Gastrocnemius medialis (tissue), 4 donors: ENCODE measurements around the gene DNAAF1. TPM values are rescaled to one million over a fixed set of nuclear protein-coding genes. Genes with fewer than 3 reads are reported as not detected.

ENCODE experiments used
- ATAC-seq, 2 donors: fragments of 150-250 bp; one replicate each; pipeline ENCODE4 v1.9.1; 2016
- DNase-seq, 2 donors: peaks; one replicate each; pipeline ENCODE4 v3.0.0-alpha.2; 2019
- H3K27ac ChIP-seq, 4 donors: fragments of 200-600 bp; sonication (generic); 1 replicate in 1 of 4; 2 replicates in 3 of 4; pipeline ENCODE4 v1.5.1; 2016 to 2018; ENCODE audit warnings: mild to moderate bottlenecking in 2 of 4, moderate library complexity in 1 of 4
- H3K27me3 ChIP-seq, 3 donors: fragments of 200-600 bp; sonication (generic) in 2 of 3; 1 replicate in 1 of 3; 2 replicates in 2 of 3; pipeline versions ENCODE4 v1.5.1 to v1.6.0; 2016 to 2019; ENCODE audit warnings: mild to moderate bottlenecking in 1 of 3, moderate library complexity in 1 of 3
- H3K36me3 ChIP-seq, 2 donors: fragments of 200-600 bp; sonication (generic) in 1 of 2; one replicate each; pipeline ENCODE4 v1.5.1; 2017 to 2018
- H3K4me1 ChIP-seq, 2 donors: fragments of 200-600 bp; sonication (generic) in 1 of 2; one replicate each; pipeline ENCODE4 v1.5.1; 2016 to 2017; ENCODE audit warnings: mild to moderate bottlenecking in 2 of 2
- H3K4me3 ChIP-seq, 4 donors: fragments of 200-600 bp; sonication (generic) in 3 of 4; 1 replicate in 1 of 4; 2 replicates in 3 of 4; pipeline ENCODE4 v1.5.1; 2016 to 2019; ENCODE audit warnings: mild to moderate bottlenecking in 2 of 4
- H3K9me3 ChIP-seq, 3 donors: fragments of 200-600 bp; sonication (generic) in 2 of 3; 1 replicate in 1 of 3; 2 replicates in 2 of 3; pipeline ENCODE4 v1.5.1; 2016 to 2019
- POLR2A ChIP-seq, 2 donors: fragments of 450-650 bp; IDR thresholded peaks; one replicate each; pipeline ENCODE4 v1.6.1; 2017; ENCODE audit warnings: antibody characterized with exemption in 2 of 2, mild to moderate bottlenecking in 2 of 2, moderate library complexity in 2 of 2
- in situ Hi-C, 4 donors: fragments of 200-750 bp; cut with MboI; loops; one replicate each; pipeline versions ENCODE4 v1.15.0 to v1.8.0; 2017; ENCODE audit warnings: low sequenced_read_pairs in 4 of 4
- intact Hi-C: fragments of 100-400 bp; cut with DNase I; formaldehyde crosslinking; loops from one replicate; pipeline ENCODE4 v1.15.1; 2023; ENCODE audit warnings: low total_unique reads
- total RNA-seq, 4 donors: library from RNA; depleted of rRNA; stranded (reverse); fragments of >200 nt; gene quantifications; one replicate each; pipeline versions ENCODE4 v1.1.0 to v1.2.3, GENCODE V29; 2016
- TF ChIP-seq, protein P1 (sequence below), 5 experiments: fragments of 450-650 bp in 3 of 5; fragments of 200-600 bp in 2 of 5; sonication (generic) in 2 of 5; IDR thresholded peaks in 4 of 5; conservative IDR thresholded peaks in 1 of 5; 1 replicate in 4 of 5; 2 replicates in 1 of 5; pipeline ENCODE4 v1.5.1; 2016 to 2019; ENCODE audit warnings: antibody characterized with exemption in 5 of 5, mild to moderate bottlenecking in 3 of 5, moderate library complexity in 3 of 5

The DNAAF1 gene
- total RNA-seq, 4 donors from 2014 or later, result not detected

DNA sequence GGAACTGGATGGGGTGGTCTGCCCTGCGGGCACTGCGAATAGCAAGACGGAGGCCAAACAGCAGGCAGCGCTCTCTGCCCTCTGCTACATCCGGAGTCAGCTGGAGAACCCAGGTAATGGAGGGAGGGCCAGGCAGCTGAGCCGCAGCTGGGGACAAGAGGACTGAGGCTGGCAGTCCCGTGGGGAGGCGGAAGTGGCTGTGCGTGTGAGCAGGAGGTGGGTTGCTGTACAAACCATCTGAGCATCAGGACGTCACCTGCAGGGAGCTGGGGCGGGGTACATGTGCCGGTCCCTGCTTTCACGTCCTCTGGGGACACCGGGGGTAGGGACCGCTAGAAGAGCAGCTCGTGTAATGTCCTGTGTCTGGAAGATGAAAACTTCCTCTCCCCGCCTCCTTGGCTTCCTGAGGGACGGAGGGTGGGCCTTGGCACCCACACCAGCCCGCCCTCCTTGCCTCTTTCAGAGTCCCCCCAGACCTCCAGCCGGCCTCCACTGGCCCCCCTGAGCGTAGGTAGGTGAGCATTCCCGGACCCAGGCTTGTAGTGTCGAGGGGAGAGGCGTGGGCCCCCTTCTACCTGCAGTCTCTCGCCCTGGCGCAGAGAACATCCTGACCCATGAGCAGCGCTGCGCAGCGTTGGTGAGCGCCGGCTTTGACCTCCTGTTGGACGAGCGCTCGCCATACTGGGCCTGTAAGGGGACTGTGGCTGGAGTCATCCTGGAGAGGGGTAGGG is 49.5 kb downstream of the DNAAF1 start:
- no peak for TF ChIP-seq POLR2A (IDR thresholded peaks at IDR 0.05)
- TF ChIP-seq, protein P1, sequence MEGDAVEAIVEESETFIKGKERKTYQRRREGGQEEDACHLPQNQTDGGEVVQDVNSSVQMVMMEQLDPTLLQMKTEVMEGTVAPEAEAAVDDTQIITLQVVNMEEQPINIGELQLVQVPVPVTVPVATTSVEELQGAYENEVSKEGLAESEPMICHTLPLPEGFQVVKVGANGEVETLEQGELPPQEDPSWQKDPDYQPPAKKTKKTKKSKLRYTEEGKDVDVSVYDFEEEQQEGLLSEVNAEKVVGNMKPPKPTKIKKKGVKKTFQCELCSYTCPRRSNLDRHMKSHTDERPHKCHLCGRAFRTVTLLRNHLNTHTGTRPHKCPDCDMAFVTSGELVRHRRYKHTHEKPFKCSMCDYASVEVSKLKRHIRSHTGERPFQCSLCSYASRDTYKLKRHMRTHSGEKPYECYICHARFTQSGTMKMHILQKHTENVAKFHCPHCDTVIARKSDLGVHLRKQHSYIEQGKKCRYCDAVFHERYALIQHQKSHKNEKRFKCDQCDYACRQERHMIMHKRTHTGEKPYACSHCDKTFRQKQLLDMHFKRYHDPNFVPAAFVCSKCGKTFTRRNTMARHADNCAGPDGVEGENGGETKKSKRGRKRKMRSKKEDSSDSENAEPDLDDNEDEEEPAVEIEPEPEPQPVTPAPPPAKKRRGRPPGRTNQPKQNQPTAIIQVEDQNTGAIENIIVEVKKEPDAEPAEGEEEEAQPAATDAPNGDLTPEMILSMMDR (IDR thresholded peaks at IDR 0.05 in 4 of 5, conservative IDR thresholded peaks at IDR 0.05 in 1 of 5), result no peak
- Histone ChIP-seq H3K27me3 (peaks cover 0 to 4% (median 0%) of the 10 kb centered on the region in 3 donors), H3K4me3 (no peak overlapping the region), H3K36me3 (no peaks in the 10 kb centered on the region), H3K27ac (no peak overlapping the region), H3K9me3 (no peaks in the 10 kb centered on the region), H3K4me1 (no peaks in the 10 kb centered on the region)
- DNase-seq (no peak), ATAC-seq (no peak)
- intact Hi-C loops (no loop called here), in situ Hi-C loops (loop anchor here in 2 of 4 donors (25.0 kb wide), 3 partner anchors 107 to 382 kb away; partner anchors contain the start of genes HSBP1 (in 1 of the 2), NECAB2 (in 1 of the 2) and OSGIN1 (in 1 of the 2))

DNA sequence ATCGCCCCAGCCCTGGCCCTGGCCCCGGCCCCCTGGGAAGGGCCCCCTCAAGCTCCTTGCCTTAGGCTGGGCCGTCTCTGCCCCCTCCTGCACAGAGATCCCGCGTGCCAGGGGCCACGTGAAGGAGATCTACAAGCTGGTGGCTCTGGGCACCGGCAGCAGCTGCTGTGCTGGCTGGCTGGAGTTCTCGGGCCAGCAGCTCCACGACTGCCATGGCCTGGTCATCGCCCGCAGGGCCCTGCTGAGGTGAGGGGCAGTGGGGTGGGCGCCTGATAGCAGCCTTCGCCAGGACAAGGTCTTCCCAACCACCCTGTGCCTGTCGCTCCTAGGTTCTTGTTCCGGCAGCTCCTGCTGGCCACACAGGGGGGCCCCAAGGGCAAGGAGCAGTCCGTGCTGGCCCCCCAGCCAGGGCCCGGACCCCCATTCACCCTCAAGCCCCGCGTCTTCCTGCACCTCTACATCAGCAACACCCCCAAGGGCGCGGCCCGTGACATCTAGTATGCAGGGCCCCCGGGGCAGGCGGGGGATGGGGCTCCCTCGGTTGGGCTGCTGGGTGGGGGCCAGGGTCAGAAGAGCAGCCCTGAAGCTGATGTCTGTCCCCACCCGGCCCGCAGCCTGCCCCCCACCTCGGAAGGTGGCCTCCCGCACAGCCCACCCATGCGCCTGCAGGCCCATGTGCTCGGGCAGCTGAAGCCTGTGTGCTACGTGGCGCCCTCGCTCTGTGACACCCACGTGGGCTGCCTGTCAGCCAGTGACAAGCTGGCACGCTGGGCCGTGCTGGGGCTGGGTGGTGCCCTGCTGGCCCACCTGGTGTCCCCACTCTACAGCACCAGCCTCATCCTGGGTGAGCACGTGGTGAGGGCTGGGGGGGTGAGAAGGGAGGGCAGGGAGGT is 50.3 kb downstream of the DNAAF1 start:
- TF ChIP-seq, protein P1 (IDR thresholded peaks at IDR 0.05 in 4 of 5, conservative IDR thresholded peaks at IDR 0.05 in 1 of 5), result no peak
- TF ChIP-seq POLR2A (IDR thresholded peaks at IDR 0.05), result no peak
- H3K36me3 ChIP-seq, result no peaks in the 10 kb centered on the region
- DNase-seq, result no peak
- no peak overlapping the region for H3K4me3 ChIP-seq
- ATAC-seq, result no peak
- peaks cover 0 to 3% of the 10 kb centered on the region in 2 donors for H3K4me1 ChIP-seq
- in situ Hi-C loops (loop anchor here in 2 of 4 donors (25.0 kb wide), 3 partner anchors 108 to 383 kb away; partner anchors contain the start of genes HSBP1 (in 1 of the 2), NECAB2 (in 1 of the 2) and OSGIN1 (in 1 of the 2)), intact Hi-C loops (no loop called here)
- H3K9me3 ChIP-seq, result no peaks in the 10 kb centered on the region
- H3K27me3 ChIP-seq, result peaks cover 0 to 4% (median 0%) of the 10 kb centered on the region in 3 donors
- no peak overlapping the region for H3K27ac ChIP-seq

DNA sequence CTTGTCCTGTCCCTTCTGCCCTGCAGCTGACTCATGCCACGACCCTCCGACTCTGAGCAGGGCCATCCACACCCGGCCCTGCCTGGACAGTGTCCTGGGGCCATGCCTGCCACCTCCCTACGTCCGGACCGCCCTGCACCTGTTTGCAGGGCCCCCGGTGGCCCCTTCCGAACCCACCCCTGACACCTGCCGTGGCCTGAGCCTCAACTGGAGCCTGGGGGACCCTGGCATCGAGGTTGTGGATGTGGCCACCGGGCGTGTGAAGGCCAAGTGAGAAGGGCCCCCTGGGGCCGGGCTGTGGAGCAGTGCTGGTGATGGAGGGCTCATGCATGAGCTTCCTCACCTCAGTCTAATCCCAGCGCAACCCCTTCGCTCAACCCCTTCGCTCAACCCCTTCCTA is 51.0 kb downstream of the DNAAF1 start:
- ATAC-seq, result no peak
- intact Hi-C loops (no loop called here), in situ Hi-C loops (loop anchor here in 2 of 4 donors (25.0 kb wide), 3 partner anchors 109 to 384 kb away; partner anchors contain the start of genes HSBP1 (in 1 of the 2), NECAB2 (in 1 of the 2) and OSGIN1 (in 1 of the 2))
- no peak overlapping the region for H3K27ac ChIP-seq
- TF ChIP-seq POLR2A (IDR thresholded peaks at IDR 0.05), result no peak
- TF ChIP-seq, protein P1 (IDR thresholded peaks at IDR 0.05 in 4 of 5, conservative IDR thresholded peaks at IDR 0.05 in 1 of 5), result no peak
- peaks cover 0 to 4% (median 0%) of the 10 kb centered on the region in 3 donors for H3K27me3 ChIP-seq
- H3K9me3 ChIP-seq, result no peaks in the 10 kb centered on the region
- H3K36me3 ChIP-seq, result no peaks in the 10 kb centered on the region
- peaks cover 0 to 3% of the 10 kb centered on the region in 2 donors for H3K4me1 ChIP-seq
- no peak overlapping the region for H3K4me3 ChIP-seq
- no peak for DNase-seq

DNA sequence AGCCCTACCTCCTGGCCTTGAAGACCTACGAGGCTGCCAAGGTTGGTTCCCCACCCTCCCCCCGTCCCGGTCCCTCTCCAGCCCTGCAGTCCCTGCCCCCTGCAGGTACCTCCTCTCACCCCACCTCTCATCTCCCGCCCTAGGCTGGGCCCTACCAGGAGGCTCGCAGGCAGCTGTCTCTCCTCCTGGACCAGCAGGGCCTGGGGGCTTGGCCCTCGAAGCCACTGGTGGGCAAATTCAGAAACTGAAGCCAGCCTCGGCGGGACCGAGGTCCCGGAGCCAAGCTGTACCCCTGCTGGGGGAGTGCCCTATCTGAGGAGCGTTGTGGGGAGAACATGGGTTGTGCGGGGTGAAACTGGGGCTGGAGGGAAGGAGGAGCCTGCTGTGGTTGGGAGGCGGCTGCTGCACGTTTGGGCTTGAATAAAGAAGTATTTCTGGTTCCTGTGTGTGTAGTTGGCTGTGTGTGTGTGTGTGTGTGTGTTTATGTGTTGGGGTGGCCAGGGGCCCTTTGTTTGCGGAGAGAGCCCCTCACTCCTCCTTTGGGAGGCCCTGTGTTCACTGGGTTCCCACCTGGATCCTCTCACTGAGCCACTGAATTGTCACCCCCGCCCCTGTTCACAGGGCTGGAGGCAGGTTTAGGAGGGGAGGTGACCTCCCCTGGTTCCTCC is 51.8 kb downstream of the DNAAF1 start:
- H3K4me3 ChIP-seq, result no peak overlapping the region
- intact Hi-C loops (no loop called here), in situ Hi-C loops (loop anchor here in 2 of 4 donors (25.0 kb wide), 3 partner anchors 110 to 385 kb away; partner anchors contain the start of genes HSBP1 (in 1 of the 2), NECAB2 (in 1 of the 2) and OSGIN1 (in 1 of the 2))
- H3K27me3 ChIP-seq, result peaks cover 0 to 4% (median 0%) of the 10 kb centered on the region in 3 donors
- H3K36me3 ChIP-seq, result no peaks in the 10 kb centered on the region
- DNase-seq (no peak), ATAC-seq (no peak)
- no peaks in the 10 kb centered on the region for H3K9me3 ChIP-seq
- H3K4me1 ChIP-seq, result peaks cover 0 to 3% of the 10 kb centered on the region in 2 donors
- TF ChIP-seq, protein P1 (IDR thresholded peaks at IDR 0.05 in 4 of 5, conservative IDR thresholded peaks at IDR 0.05 in 1 of 5), result no peak
- TF ChIP-seq POLR2A (IDR thresholded peaks at IDR 0.05), result no peak
- no peak overlapping the region for H3K27ac ChIP-seq
